NCI-H510A treated with DMSO at 0.1 percent for 48 hours (cell line): Measurements from ENCODE around the gene AUNIP.

Experiments used
- DNase-seq: peaks from one replicate; lab custom pipeline; 2025; lab: John Stamatoyannopoulos, UW

AUNIP gene

GRCh38 chr1:25828491-25828890 lies 30.8 kb downstream of the AUNIP start:
- no peak for DNase-seq

- DNase-seq = no peak
Observed at GRCh38 chr1:25826571-25826970, 32.7 kb downstream of the AUNIP start.

DNA sequence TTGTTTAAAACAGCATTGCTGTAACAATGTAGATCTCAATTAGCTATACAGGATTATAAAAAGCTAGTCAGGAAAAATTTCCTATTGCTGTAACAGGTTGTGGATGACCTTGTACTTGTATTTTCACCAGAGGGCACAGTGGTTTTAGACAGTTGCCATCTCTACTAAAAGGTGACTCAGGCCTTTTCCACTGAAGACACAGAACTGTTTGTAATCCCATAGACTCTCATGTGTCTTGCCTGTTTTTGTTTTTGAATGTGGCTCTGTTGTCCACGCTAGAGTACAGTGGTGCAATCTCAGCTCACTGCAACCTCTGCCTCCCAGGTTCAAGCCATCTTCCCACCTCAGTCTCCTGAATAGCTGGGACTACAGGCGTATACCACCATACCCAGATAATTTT lies 33.7 kb downstream of the AUNIP start:
- no peak for DNase-seq

DNA sequence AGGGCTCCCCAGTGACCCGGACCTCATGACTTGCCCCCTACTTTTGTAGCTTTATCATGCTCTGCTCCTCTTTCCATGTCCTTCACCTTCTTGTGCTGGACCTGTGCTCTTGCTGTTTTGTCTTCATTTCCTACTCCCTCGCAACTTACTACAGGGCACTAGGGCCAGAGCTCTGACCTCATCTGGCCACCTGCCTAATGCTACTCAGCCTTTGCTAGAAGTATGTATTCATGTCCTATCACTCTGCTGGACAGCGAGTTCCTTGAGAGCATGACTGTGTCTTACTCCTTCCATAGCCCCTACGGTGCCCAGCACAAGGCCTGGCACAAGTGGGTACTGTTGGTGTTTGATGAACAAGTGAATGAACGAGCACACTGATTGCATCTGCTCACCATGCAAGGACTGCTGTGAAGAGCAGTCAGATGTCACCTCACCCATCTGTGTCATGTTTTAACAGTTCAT lies 37.6 kb downstream of the AUNIP start:
- DNase-seq = no peak

- DNase-seq = no peak
Observed at GRCh38 chr1:25821112-25821476, 38.2 kb downstream of the AUNIP start.

- no peak for DNase-seq
Observed at GRCh38 chr1:25820247-25821111, 38.8 kb downstream of the AUNIP start.

GRCh38 chr1:25819491-25820246 lies 39.6 kb downstream of the AUNIP start, which contains the start of gene MTFR1L:
Gene MTFR1L, plus strand, starts transcription at chr1:25819954. Its CDS starts 3,151 bp downstream, at chr1:25823105.
- peak; percentile 64 for DNase-seq

- DNase-seq = no peak
Observed at GRCh38 chr1:25818569-25818968, 40.7 kb downstream of the AUNIP start.

- peak; percentile 52 for DNase-seq
Observed at GRCh38 chr1:25817840-25818501, 41.3 kb downstream of the AUNIP start.

GRCh38 chr1:25816112-25816718 lies 43.0 kb downstream of the AUNIP start:
- no peak for DNase-seq

- no peak for DNase-seq
Observed at GRCh38 chr1:25815208-25816111, 43.8 kb downstream of the AUNIP start.

- no peak for DNase-seq
Observed at GRCh38 chr1:25814549-25815087, 44.6 kb downstream of the AUNIP start.

GRCh38 chr1:25813734-25814471 lies 45.4 kb downstream of the AUNIP start:
- no peak for DNase-seq

GRCh38 chr1:25813071-25813733 lies 46.1 kb downstream of the AUNIP start:
- no peak for DNase-seq

DNA sequence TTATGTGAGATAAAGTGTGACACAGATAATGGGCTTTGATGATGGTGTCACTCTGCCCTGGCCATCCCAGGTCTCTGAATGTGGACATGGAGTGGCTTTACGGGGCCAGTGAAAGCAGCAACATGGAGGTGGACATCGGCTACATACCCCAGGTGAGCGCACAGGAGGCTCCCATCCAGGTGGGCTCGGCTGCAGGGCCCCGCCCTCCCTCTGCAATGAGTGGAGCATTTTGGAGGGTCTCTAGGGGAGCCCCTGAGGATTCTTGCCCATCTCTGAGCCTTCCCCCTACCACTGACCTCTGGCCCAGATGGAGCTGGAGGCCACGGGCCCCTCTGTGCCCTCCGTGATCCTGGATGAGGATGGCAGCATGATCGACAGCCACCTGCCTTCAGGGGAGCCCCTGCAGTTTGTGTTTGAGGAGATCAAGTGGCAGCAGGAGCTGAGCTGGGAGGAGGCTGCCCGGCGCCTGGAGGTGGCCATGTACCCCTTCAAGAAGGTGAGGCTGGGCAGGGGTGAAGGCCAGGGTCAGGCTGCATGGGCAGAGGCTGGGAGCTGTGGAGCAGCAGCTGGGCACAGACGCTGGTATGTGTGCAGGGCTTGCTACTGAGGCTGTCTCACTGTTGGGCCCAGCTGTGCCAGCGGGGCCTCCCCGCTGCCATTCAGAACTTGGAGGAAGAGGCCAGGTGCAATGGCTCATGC lies 47.7 kb downstream of the AUNIP start:
- no peak for DNase-seq

- peak; percentile 60 for DNase-seq
Observed at GRCh38 chr1:25810341-25811299, 48.6 kb downstream of the AUNIP start.

- DNase-seq = no peak
Observed at GRCh38 chr1:25809929-25810328, 49.3 kb downstream of the AUNIP start.
